H9 (cell line): Measurements from ENCODE around the gene CRYBG2. TPM values are rescaled to one million over a fixed set of nuclear protein-coding genes. Genes with fewer than 3 reads are reported as not detected.

Source experiments
- DNase-seq: peaks from one replicate; pipeline ENCODE4 v3.0.0-alpha.2; 2017
- H2AFZ ChIP-seq: one replicate; pipeline ENCODE4 v1.6.1; 2013; ENCODE audit warnings: mild to moderate bottlenecking, low read length, control low read depth, moderate library complexity
- H2AK5ac ChIP-seq: 2 replicates; pipeline ENCODE4 v1.6.1; 2013; ENCODE audit warnings: low read length, control low read depth, mixed read lengths; ENCODE audit not compliant: insufficient read length
- H2BK120ac ChIP-seq: one replicate; pipeline ENCODE4 v1.6.1; 2013; ENCODE audit warnings: low read depth, mild to moderate bottlenecking, low read length, control low read depth, inconsistent platforms; ENCODE audit not compliant: poor library complexity, severe bottlenecking
- H2BK12ac ChIP-seq: 2 replicates; pipeline ENCODE4 v1.6.1; 2013; ENCODE audit warnings: low read length, control low read depth, mixed read lengths, low read depth; ENCODE audit not compliant: insufficient read length
- H2BK15ac ChIP-seq: 2 replicates; pipeline ENCODE4 v1.6.1; 2013; ENCODE audit warnings: low read depth, low read length, control low read depth
- H2BK20ac ChIP-seq: one replicate; pipeline ENCODE4 v1.6.1; 2013; ENCODE audit warnings: low read depth, mild to moderate bottlenecking, low read length, control low read depth, inconsistent platforms; ENCODE audit not compliant: poor library complexity, severe bottlenecking
- H2BK5ac ChIP-seq: 2 replicates; pipeline ENCODE4 v1.6.1; 2013; ENCODE audit warnings: low read length, control low read depth, mixed read lengths; ENCODE audit not compliant: insufficient read length
- H3K14ac ChIP-seq: 2 replicates; pipeline ENCODE4 v1.6.1; 2013; ENCODE audit warnings: low read length, control low read depth; ENCODE audit not compliant: insufficient read depth
- H3K18ac ChIP-seq: 2 replicates; pipeline ENCODE4 v1.6.1; 2013; ENCODE audit warnings: low read depth, mild to moderate bottlenecking, mixed read lengths, low read length, control low read depth; ENCODE audit not compliant: insufficient read length
- H3K23ac ChIP-seq: 2 replicates; pipeline ENCODE4 v1.6.1; 2013; ENCODE audit warnings: low read length, control low read depth, mixed read lengths, low read depth; ENCODE audit not compliant: insufficient read length
- H3K23me2 ChIP-seq: 2 replicates; pipeline ENCODE4 v1.6.1; 2013; ENCODE audit warnings: low read depth, mild to moderate bottlenecking, mixed read lengths, low read length, control low read depth; ENCODE audit not compliant: insufficient read length, poor library complexity, severe bottlenecking
- H3K27ac ChIP-seq: 2 replicates; pipeline ENCODE4 v1.5.1; 2013; ENCODE audit warnings: low read length, control low read depth, mixed read lengths, low read depth; ENCODE audit not compliant: insufficient read length
- H3K27me3 ChIP-seq: 2 replicates; pipeline ENCODE4 v1.6.1; 2013; ENCODE audit warnings: low read length, control low read depth, inconsistent platforms; ENCODE audit not compliant: insufficient read depth
- H3K4ac ChIP-seq: 2 replicates; pipeline ENCODE4 v1.6.1; 2013; ENCODE audit warnings: low read depth, mild to moderate bottlenecking, control low read depth, inconsistent platforms, low read length, moderate library complexity
- H3K4me1 ChIP-seq: 2 replicates; pipeline ENCODE4 v1.6.1; 2013; ENCODE audit warnings: low read length, control low read depth, inconsistent platforms; ENCODE audit not compliant: insufficient read depth
- H3K4me2 ChIP-seq: 2 replicates; pipeline ENCODE4 v1.6.1; 2013; ENCODE audit warnings: low read length, control low read depth, mixed read lengths; ENCODE audit not compliant: insufficient read length, insufficient read depth
- H3K56ac ChIP-seq: 2 replicates; pipeline ENCODE4 v1.6.1; 2013; ENCODE audit warnings: low read depth, mild to moderate bottlenecking, mixed read lengths, low read length, control low read depth; ENCODE audit not compliant: insufficient read length
- H3K79me1 ChIP-seq: 2 replicates; pipeline ENCODE4 v1.6.1; 2013; ENCODE audit warnings: low read depth, mild to moderate bottlenecking, moderate library complexity, low read length, control low read depth, inconsistent platforms; ENCODE audit not compliant: insufficient read depth, poor library complexity, severe bottlenecking
- H3K79me2 ChIP-seq: 2 replicates; pipeline ENCODE4 v1.6.1; 2013; ENCODE audit warnings: low read length, control low read depth, inconsistent platforms; ENCODE audit not compliant: insufficient read depth
- H3K9ac ChIP-seq: 2 replicates; pipeline ENCODE4 v1.6.1; 2013; ENCODE audit warnings: low read length, control low read depth, mixed read lengths; ENCODE audit not compliant: insufficient read length; ENCODE audit errors: extremely low read depth
- H3K9me3 ChIP-seq: one replicate; pipeline ENCODE4 v1.6.1; 2013; ENCODE audit warnings: low read depth, low read length, inconsistent platforms; ENCODE audit not compliant: control insufficient read depth
- H3T11ph ChIP-seq: one replicate; pipeline ENCODE4 v1.6.1; 2013; ENCODE audit warnings: mild to moderate bottlenecking, low read length, control low read depth, inconsistent platforms
- H4K20me1 ChIP-seq: one replicate; pipeline ENCODE4 v1.6.1; 2013; ENCODE audit not compliant: control insufficient read depth, insufficient read length, insufficient read depth
- H4K5ac ChIP-seq: 2 replicates; pipeline ENCODE4 v1.6.1; 2013; ENCODE audit warnings: low read depth, mild to moderate bottlenecking, mixed read lengths, low read length, control low read depth; ENCODE audit not compliant: insufficient read length
- H4K8ac ChIP-seq: replicated peaks from 2 replicates; pipeline ENCODE4 v1.6.1; 2013; ENCODE audit warnings: low read length, control low read depth, mixed read lengths, low read depth; ENCODE audit not compliant: insufficient read length
- H4K91ac ChIP-seq: 2 replicates; pipeline ENCODE4 v1.6.1; 2013; ENCODE audit warnings: low read depth, mild to moderate bottlenecking, moderate library complexity, mixed read lengths, low read length, control low read depth; ENCODE audit not compliant: insufficient read length
- H3K27ac Mint-ChIP-seq, 3 experiments: 2 replicates in 2 of 3; 3 replicates in 1 of 3; pipeline ENCODE4 v1.8.0; 2020 to 2021; ENCODE audit warnings: mixed read lengths in 3 of 3, mild to moderate bottlenecking in 1 of 3, moderate library complexity in 1 of 3
- H3K27me3 Mint-ChIP-seq: 2 replicates; pipeline ENCODE4 v1.8.0; 2021; ENCODE audit warnings: low read depth, mild to moderate bottlenecking, moderate library complexity, mixed read lengths
- H3K36me3 Mint-ChIP-seq, 3 experiments: 2 replicates in 2 of 3; 3 replicates in 1 of 3; pipeline ENCODE4 v1.8.0; 2020 to 2021; ENCODE audit warnings: low read depth in 3 of 3, mixed read lengths in 3 of 3; ENCODE audit not compliant: insufficient read depth in 1 of 3
- H3K4me1 Mint-ChIP-seq, 2 experiments: 2 replicates each; pipeline ENCODE4 v1.8.0; 2020; ENCODE audit warnings: mixed read lengths in 2 of 2
- H3K4me3 Mint-ChIP-seq, 2 experiments: 2 replicates in 1 of 2; 3 replicates in 1 of 2; pipeline ENCODE4 v1.8.0; 2020 to 2021; ENCODE audit warnings: mild to moderate bottlenecking in 2 of 2, mixed read lengths in 2 of 2, moderate library complexity in 1 of 2
- H3K9me3 Mint-ChIP-seq, 2 experiments: 2 replicates in 1 of 2; 3 replicates in 1 of 2; pipeline ENCODE4 v1.8.0; 2020; ENCODE audit warnings: mild to moderate bottlenecking in 2 of 2, mixed read lengths in 2 of 2, moderate library complexity in 1 of 2
- CTCF ChIP-seq: fragments of 200-600 bp; sonication (generic); conservative IDR thresholded peaks from 3 replicates; pipeline ENCODE4 v1.8.0; 2021; ENCODE audit warnings: antibody characterized with exemption, mild to moderate bottlenecking
- WGBS: extraction: QIAGEN DNeasy Blood & Tissue Kit; methylation state at CpG from one replicate; pipeline ENCODE4 v1.1.7; 2013; ENCODE audit warnings: missing lambda C conversion rate, low lambda C conversion rate, mixed read lengths; ENCODE audit not compliant: insufficient read length; ENCODE audit errors: extremely low coverage; 5-methylcytosine and 5-hydroxymethylcytosine counted together
- total RNA-seq: library from RNA; stranded (reverse); gene quantifications from 2 replicates; pipeline ENCODE4 v1.2.1, GENCODE V29; 2021

The CRYBG2 gene
- total RNA-seq, 1 experiment from 2014 or later = 12.8 TPM

DNA sequence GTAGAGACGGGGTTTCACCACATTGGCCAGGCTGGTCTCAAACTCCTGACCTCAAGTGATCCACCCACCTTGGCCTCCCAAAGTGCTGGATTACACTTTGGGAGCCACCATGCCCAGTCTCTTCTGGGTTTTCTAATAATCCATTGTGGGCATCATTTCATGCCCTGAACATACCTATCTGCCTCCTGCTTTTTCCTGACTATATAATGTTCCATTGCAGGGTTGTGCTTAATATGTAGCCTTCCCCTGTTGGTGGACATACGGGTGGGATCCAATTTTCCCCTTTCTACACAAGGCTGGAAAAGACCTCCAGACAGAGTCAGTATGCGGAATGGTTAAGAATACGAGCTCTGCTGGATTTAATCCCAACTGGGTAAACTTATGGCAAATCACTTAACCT, 22.1 kb upstream of the CRYBG2 start:
- H3K79me1 ChIP-seq = no peaks in the 10 kb centered on the region
- DNase-seq = no peak
- no peak overlapping the region for H3T11ph ChIP-seq
- no peak overlapping the region for H3K27ac Mint-ChIP-seq
- no peak overlapping the region for H4K91ac ChIP-seq
- no peak overlapping the region for H3K4me2 ChIP-seq
- no peak overlapping the region for H4K8ac ChIP-seq
- no peak overlapping the region for H3K4me3 Mint-ChIP-seq
- H2BK15ac ChIP-seq = no peak overlapping the region
- H2BK12ac ChIP-seq = no peak overlapping the region
- H3K36me3 Mint-ChIP-seq = no peaks in the 10 kb centered on the region
- H3K23me2 ChIP-seq = no peaks in the 10 kb centered on the region
- H3K9ac ChIP-seq = no peak overlapping the region
- H3K4ac ChIP-seq = no peak overlapping the region
- H4K20me1 ChIP-seq = no peaks in the 10 kb centered on the region
- H3K9me3 Mint-ChIP-seq = peaks cover 0 to under 1% of the 10 kb centered on the region in 2 experiments; a peak in 2 of 5 replicates
- no peak overlapping the region for H3K27ac ChIP-seq
- H3K56ac ChIP-seq = no peak overlapping the region
- no peak overlapping the region for H2AFZ ChIP-seq
- no peak overlapping the region for H3K14ac ChIP-seq
- no peak overlapping the region for H2BK5ac ChIP-seq
- H3K4me1 Mint-ChIP-seq = peaks cover 12 to 17% of the 10 kb centered on the region in 2 experiments
- no peaks in the 10 kb centered on the region for H3K79me2 ChIP-seq
- no peak overlapping the region for H2BK20ac ChIP-seq
- peaks cover under 1% of the 10 kb centered on the region; the same call in 1 of the 2 replicates for H3K27me3 Mint-ChIP-seq
- no peaks in the 10 kb centered on the region; the same call in 1 of the 2 replicates for H3K27me3 ChIP-seq
- H3K18ac ChIP-seq = no peak overlapping the region
- no CpG with 5 or more reads among the region's 4 CpGs for WGBS
- H2AK5ac ChIP-seq = no peak overlapping the region
- H3K23ac ChIP-seq = no peak overlapping the region
- H4K5ac ChIP-seq = no peak overlapping the region
- H3K4me1 ChIP-seq = no peaks in the 10 kb centered on the region
- TF ChIP-seq CTCF = no peak
- H2BK120ac ChIP-seq = no peak overlapping the region
- no peaks in the 10 kb centered on the region for H3K9me3 ChIP-seq
